SK-N-MC (cell line): ENCODE data around the gene MRTFA.

ENCODE experiments used
- EZH2 ChIP-seq: fragments of 200-600 bp; sonication (generic); IDR thresholded peaks from one replicate; pipeline ENCODE4 v1.6.1; 2017; ENCODE audit warnings: antibody characterized with exemption
- FOXP2 ChIP-seq: optimal IDR thresholded peaks from 2 replicates; pipeline ENCODE3; 2011; ENCODE audit warnings: mild to moderate bottlenecking, moderate library complexity; ENCODE audit not compliant: insufficient read depth; ENCODE audit errors: extremely low read length, control extremely low read depth
- POLR2AphosphoS5 ChIP-seq: IDR thresholded peaks from 2 replicates; pipeline ENCODE4 v1.6.1; 2012; ENCODE audit warnings: mild to moderate bottlenecking, low read depth, low read length, borderline replicate concordance

DNA sequence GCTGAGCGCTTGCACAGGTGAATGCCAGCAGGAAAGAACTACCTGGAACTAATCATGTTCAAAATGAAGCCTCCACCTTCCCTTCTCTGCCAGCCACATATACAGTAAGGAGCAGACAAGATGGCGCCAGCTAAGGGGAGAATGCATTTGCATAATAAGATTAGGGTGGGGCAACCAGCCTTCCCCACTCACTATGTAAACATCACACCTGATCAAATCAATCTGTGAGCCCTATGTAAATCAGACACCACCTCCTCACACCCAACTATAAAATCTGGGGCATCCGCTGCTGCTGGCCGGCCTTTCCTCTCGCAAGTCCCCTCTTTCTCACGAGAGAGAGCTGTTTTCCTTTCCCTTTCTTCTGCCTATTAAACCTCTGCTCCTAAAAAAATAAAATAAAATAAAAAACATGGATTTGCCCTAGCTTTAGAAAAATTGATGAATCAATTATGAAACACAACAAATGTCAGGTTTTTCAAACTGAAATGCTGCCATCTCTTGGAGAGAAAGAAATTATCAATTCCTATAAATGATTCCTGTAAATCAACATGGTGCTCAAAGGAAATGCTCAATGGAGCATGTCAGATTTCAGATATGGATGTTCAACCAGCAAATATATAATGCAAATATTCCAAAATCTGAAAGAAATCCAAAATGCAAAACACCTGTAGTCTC, 157.3 kb downstream of the MRTFA start:
- TF ChIP-seq EZH2 (no peak), POLR2AphosphoS5 (no peak), FOXP2 (no peak)
